Measurements from ENCODE around the gene PLEKHA7. TPM values are rescaled to one million over a fixed set of nuclear protein-coding genes. Genes with fewer than 3 reads are reported as not detected.

The PLEKHA7 gene
- total RNA-seq, 1 experiment from 2014 or later: 7.2 TPM

DNA sequence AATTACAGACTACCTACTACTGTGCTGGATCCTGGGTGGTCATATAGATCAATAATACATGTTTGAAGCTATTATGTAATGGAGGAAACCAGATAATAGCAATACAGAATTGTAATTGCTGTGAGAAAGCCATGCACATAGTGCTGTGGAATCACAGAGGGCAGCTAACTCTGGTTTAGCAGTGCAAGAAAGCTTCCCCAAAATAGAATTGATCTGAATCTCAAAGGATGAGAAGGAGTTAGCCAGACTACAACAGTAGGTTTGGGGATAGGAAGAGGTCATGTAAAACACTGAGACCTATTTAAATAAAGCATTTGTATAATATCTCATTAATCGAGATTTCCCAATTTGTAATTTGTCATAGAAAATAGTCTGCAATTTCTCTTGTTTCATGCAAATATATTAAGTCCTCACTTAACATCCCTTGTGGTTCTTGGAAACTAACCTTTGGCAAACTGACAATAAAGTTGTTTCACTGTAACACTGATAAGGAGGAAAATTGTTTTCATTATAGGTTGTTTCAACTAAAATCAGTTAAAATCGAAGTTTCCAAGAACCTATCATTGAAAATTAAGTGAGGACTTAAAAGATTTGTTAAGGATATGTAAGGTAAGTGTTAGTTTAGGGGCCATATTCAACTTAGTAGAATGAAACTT is 268.1 kb downstream of the PLEKHA7 start:
- ChIA-PET RAD21 (ENCODE audit: low non-redundant PET in 1 of 2, low total read pairs in 2 of 2, uncharacterized antibody in 2 of 2, unreplicated experiment in 2 of 2) (no interaction called here), CTCF (no interaction called here), POLR2A (no interaction called here)
- TF ChIP-seq, protein P1, sequence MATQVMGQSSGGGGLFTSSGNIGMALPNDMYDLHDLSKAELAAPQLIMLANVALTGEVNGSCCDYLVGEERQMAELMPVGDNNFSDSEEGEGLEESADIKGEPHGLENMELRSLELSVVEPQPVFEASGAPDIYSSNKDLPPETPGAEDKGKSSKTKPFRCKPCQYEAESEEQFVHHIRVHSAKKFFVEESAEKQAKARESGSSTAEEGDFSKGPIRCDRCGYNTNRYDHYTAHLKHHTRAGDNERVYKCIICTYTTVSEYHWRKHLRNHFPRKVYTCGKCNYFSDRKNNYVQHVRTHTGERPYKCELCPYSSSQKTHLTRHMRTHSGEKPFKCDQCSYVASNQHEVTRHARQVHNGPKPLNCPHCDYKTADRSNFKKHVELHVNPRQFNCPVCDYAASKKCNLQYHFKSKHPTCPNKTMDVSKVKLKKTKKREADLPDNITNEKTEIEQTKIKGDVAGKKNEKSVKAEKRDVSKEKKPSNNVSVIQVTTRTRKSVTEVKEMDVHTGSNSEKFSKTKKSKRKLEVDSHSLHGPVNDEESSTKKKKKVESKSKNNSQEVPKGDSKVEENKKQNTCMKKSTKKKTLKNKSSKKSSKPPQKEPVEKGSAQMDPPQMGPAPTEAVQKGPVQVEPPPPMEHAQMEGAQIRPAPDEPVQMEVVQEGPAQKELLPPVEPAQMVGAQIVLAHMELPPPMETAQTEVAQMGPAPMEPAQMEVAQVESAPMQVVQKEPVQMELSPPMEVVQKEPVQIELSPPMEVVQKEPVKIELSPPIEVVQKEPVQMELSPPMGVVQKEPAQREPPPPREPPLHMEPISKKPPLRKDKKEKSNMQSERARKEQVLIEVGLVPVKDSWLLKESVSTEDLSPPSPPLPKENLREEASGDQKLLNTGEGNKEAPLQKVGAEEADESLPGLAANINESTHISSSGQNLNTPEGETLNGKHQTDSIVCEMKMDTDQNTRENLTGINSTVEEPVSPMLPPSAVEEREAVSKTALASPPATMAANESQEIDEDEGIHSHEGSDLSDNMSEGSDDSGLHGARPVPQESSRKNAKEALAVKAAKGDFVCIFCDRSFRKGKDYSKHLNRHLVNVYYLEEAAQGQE (IDR thresholded peaks at IDR 0.05; ENCODE audit: low read depth): no peak
- TF ChIP-seq SP1 (IDR thresholded peaks at IDR 0.05; ENCODE audit: low read depth): no peak
- TF ChIP-seq SRF (IDR thresholded peaks at IDR 0.05; ENCODE audit: low read depth): no peak
- TF ChIP-seq, protein P2, sequence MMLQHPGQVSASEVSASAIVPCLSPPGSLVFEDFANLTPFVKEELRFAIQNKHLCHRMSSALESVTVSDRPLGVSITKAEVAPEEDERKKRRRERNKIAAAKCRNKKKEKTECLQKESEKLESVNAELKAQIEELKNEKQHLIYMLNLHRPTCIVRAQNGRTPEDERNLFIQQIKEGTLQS (IDR thresholded peaks at IDR 0.05): no peak
- TF ChIP-seq JUND (IDR thresholded peaks at IDR 0.05): no peak
- no peak for TF ChIP-seq CBX3 (IDR thresholded peaks at IDR 0.05; ENCODE audit: low read depth)
- TF ChIP-seq EZH2 (IDR thresholded peaks at IDR 0.05): no peak
- TF ChIP-seq POLR2AphosphoS5 (IDR thresholded peaks at IDR 0.05; ENCODE audit: low read depth, low read length): no peak
- no TSS peak for BruUV-seq (replicated peaks)
- Histone ChIP-seq H3K27me3 (ENCODE audit: insufficient read depth, low read length) (no peaks in the 10 kb centered on the region), H3K9me3 (ENCODE audit: control insufficient read depth in 1 of 2, insufficient read depth in 1 of 2, low read depth in 1 of 2, low read length in 2 of 2) (no peaks in the 10 kb centered on the region), H3K27ac (ENCODE audit: low read depth, low read length) (no peak overlapping the region), H3K79me2 (ENCODE audit: insufficient read depth, low read length) (peaks cover 75% of the 10 kb centered on the region), H2AFZ (ENCODE audit: low read depth, low read length, poor library complexity, severe bottlenecking) (no peak overlapping the region), H3K9ac (ENCODE audit: low read length) (no peak overlapping the region), H3K9me2 (ENCODE audit: insufficient read depth) (no peaks in the 10 kb centered on the region), H3K36me3 (ENCODE audit: control insufficient read depth in 1 of 2, insufficient read depth in 2 of 2, low read length in 2 of 2) (peaks cover 52% of the 10 kb centered on the region in 2 experiments), H4K20me1 (ENCODE audit: insufficient read depth) (peaks cover 7% of the 10 kb centered on the region; the same call in 1 of the 2 replicates), H3K4me3 (replicated peaks in 1 of 2; ENCODE audit: low read depth in 1 of 2, low read length in 2 of 2) (no peak overlapping the region), H3K4me1 (ENCODE audit: control insufficient read depth in 1 of 2, insufficient read depth in 2 of 2, low read length in 2 of 2) (no peaks in the 10 kb centered on the region), H3K4me2 (ENCODE audit: low read length) (no peak overlapping the region)
- DNase-seq (ENCODE audit: low read depth, low spot score): no peak
- intact Hi-C loops (cut with micrococcal nuclease): no loop called here
- no peak for ATAC-seq
